IPS-18a (cell line): ENCODE results near the gene MAGEE1.

Experiments used
- H3K27ac ChIP-seq: one replicate; pipeline ENCODE4 v1.5.1; 2013; ENCODE audit warnings: low read length
- H3K27me3 ChIP-seq: one replicate; pipeline ENCODE4 v1.6.1; 2013; ENCODE audit warnings: mild to moderate bottlenecking, low read length; ENCODE audit not compliant: control insufficient read depth, insufficient read depth
- H3K36me3 ChIP-seq: one replicate; pipeline ENCODE4 v1.6.1; 2013; ENCODE audit warnings: low read depth, low read length; ENCODE audit not compliant: control insufficient read depth
- H3K4me1 ChIP-seq: one replicate; pipeline ENCODE4 v1.6.1; 2013; ENCODE audit warnings: low read depth, low read length; ENCODE audit not compliant: control insufficient read depth
- H3K4me3 ChIP-seq: one replicate; pipeline ENCODE4 v1.5.1; 2013; ENCODE audit warnings: low read length
- H3K9ac ChIP-seq: one replicate; pipeline ENCODE4 v1.6.1; 2013; ENCODE audit warnings: mild to moderate bottlenecking, low read length, moderate library complexity
- H3K9me3 ChIP-seq: one replicate; pipeline ENCODE4 v1.6.1; 2013; ENCODE audit warnings: low read depth, low read length; ENCODE audit not compliant: control insufficient read depth

Gene MAGEE1

DNA sequence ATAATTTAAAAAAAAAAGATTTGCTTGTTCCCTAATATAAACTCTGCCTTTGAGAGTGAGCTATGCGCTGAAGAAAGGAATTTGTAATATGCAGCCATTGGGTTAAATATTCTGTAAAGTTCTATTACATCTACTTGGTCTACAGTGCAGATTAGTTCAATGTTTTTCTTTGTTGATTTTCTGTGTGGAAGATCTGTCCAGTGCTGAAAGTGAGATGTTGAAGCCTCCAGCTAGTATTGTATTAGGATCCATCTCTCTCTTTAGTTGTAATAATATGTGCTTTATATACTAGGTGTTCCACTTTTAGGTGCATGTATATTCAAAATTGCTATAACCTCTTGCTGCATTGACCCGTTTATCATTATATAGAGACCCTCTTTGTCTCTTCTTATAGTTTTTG is 49.8 kb downstream of the MAGEE1 start:
- peaks cover 19% of the 10 kb centered on the region for H3K9me3 ChIP-seq

More for the DNA sequence above, 49.8 kb downstream of the MAGEE1 start:
- Histone ChIP-seq H3K36me3 (no peaks in the 10 kb centered on the region), H3K9ac (no peak overlapping the region), H3K27ac (no peak overlapping the region), H3K27me3 (no peaks in the 10 kb centered on the region), H3K4me1 (no peaks in the 10 kb centered on the region), H3K4me3 (no peak overlapping the region)
